Central memory CD8-positive, alpha-beta T cell (primary cell): ENCODE results near the gene CEP57L1.

Experiments used
- ATAC-seq: fragments of 150-1000 bp; cut with Tn5 transposase; replicated peaks from 2 replicates; pipeline ENCODE4 v1.10.0; 2022; ENCODE audit warnings: mild to moderate bottlenecking, moderate FRiP score, moderate number of reproducible peaks; ENCODE audit not compliant: poor library complexity, severe bottlenecking; ENCODE audit errors: extremely low read depth
- DNase-seq, 2 donors: peaks; one replicate each; pipeline ENCODE4 v3.0.0; 2021; ENCODE audit warnings: low spot score in 2 of 2
- H3K27ac Mint-ChIP-seq: one replicate; pipeline ENCODE4 v1.8.0; 2022; ENCODE audit warnings: low read depth, mild to moderate bottlenecking, moderate library complexity, mixed read lengths
- H3K27me3 Mint-ChIP-seq: one replicate; pipeline ENCODE4 v1.8.0; 2022; ENCODE audit warnings: mixed read lengths
- H3K36me3 Mint-ChIP-seq: one replicate; pipeline ENCODE4 v1.8.0; 2022; ENCODE audit warnings: mild to moderate bottlenecking, moderate library complexity, mixed read lengths; ENCODE audit not compliant: insufficient read depth
- H3K4me1 Mint-ChIP-seq: one replicate; pipeline ENCODE4 v1.8.0; 2022; ENCODE audit warnings: mixed read lengths
- H3K4me3 Mint-ChIP-seq: one replicate; pipeline ENCODE4 v1.8.0; 2022; ENCODE audit warnings: mild to moderate bottlenecking, moderate library complexity, mixed read lengths
- H3K9me3 Mint-ChIP-seq: one replicate; pipeline ENCODE4 v1.8.0; 2022; ENCODE audit warnings: mixed read lengths

CEP57L1 gene

DNA sequence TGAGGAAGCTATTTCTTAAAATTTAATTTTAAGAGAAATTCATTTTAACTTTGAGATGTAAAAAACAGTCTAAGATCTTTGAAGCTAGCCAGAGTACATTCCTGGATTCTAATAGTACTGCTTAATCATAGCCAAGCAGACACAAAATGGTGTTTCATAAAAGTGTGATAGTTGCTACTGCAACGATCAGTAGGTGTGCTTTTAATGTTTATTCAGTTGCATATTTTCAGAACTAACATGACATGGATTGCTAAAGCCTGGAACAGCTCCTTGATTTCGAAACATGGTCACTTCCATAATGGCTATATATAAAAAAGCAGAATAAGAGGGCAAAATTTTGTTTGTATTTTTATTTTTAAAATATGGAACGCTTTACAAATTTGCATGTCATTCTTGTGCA is 36.2 kb upstream of the CEP57L1 start:
- no peak overlapping the region for H3K4me3 Mint-ChIP-seq
- H3K36me3 Mint-ChIP-seq, result no peaks in the 10 kb centered on the region
- H3K27ac Mint-ChIP-seq, result peak overlapping the region; percentile 88
- DNase-seq, result no peak
- no peak for ATAC-seq
- H3K27me3 Mint-ChIP-seq, result no peaks in the 10 kb centered on the region
- H3K4me1 Mint-ChIP-seq, result peaks cover 50% of the 10 kb centered on the region
- H3K9me3 Mint-ChIP-seq, result no peaks in the 10 kb centered on the region

DNA sequence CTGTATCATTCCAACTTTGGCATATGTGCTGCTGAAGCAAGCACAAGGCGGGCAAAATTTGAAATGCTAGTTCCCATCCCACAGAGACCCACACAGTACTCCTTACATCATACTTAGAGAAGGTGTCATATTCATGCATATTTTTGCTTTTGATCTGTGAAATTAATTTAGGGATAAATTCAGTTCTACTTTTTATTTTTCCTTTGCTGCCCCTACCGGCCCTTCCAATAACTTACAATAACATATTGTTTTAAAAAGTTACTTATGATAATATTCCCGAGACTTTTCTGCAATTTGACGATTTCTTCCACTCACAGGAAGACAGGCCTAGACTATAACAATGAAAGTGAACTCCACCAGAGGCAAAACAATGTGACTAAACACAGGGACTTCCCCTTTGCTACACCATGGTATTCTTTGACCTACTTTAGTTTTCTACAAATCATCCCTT is 35.7 kb upstream of the CEP57L1 start:
- Mint-ChIP-seq H3K4me3 (peak overlapping the region; percentile 33), H3K36me3 (no peaks in the 10 kb centered on the region), H3K27ac (peak overlapping the region; percentile 88), H3K27me3 (no peaks in the 10 kb centered on the region), H3K9me3 (no peaks in the 10 kb centered on the region), H3K4me1 (peaks cover 55% of the 10 kb centered on the region)
- ATAC-seq (peak; percentile 97), DNase-seq (no peak)

DNA sequence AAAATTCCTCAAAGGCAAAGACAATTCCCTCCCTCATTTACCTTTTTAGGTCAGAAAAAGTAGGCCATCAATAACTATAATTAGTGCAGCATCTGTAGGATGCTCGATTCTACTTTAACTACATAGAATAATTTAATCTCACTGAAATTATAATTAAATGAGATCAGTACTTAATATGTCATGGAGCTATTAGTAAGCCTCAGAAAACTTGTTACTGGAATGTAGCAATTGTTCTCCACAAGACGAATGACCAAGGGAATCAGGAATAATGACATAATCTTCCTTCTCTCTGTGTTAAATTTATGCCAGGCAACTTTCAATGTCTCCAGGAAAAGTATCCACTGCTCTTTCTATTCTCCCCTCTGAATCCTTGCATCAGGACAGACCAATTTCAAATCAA is 34.7 kb upstream of the CEP57L1 start:
- DNase-seq (no peak), ATAC-seq (no peak)
- no peaks in the 10 kb centered on the region for H3K27me3 Mint-ChIP-seq
- H3K36me3 Mint-ChIP-seq, result no peaks in the 10 kb centered on the region
- H3K4me3 Mint-ChIP-seq, result no peak overlapping the region
- peaks cover 61% of the 10 kb centered on the region for H3K4me1 Mint-ChIP-seq
- no peaks in the 10 kb centered on the region for H3K9me3 Mint-ChIP-seq
- H3K27ac Mint-ChIP-seq, result peak overlapping the region; percentile 88

DNA sequence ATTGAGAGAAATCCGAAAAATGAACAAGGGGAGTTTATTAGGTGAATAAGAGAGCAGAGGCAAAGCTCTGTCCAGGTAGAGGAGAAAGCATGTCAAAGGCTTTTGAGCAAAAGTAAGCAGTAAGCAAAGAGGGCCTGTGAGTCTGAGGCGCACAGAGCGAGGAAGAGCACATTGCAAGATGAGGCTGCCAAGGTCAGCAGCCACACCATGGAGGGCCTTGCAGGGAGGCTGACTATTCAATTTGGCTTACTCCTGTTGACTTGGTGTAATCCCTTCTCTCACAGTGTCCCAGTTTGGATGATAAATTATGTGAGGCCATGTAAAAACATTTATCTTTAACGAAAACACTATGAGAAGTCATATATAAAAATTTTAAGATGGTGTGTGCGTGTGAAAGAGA is 33.1 kb upstream of the CEP57L1 start:
- no peaks in the 10 kb centered on the region for H3K27me3 Mint-ChIP-seq
- no peak for ATAC-seq
- H3K4me3 Mint-ChIP-seq, result no peak overlapping the region

DNA sequence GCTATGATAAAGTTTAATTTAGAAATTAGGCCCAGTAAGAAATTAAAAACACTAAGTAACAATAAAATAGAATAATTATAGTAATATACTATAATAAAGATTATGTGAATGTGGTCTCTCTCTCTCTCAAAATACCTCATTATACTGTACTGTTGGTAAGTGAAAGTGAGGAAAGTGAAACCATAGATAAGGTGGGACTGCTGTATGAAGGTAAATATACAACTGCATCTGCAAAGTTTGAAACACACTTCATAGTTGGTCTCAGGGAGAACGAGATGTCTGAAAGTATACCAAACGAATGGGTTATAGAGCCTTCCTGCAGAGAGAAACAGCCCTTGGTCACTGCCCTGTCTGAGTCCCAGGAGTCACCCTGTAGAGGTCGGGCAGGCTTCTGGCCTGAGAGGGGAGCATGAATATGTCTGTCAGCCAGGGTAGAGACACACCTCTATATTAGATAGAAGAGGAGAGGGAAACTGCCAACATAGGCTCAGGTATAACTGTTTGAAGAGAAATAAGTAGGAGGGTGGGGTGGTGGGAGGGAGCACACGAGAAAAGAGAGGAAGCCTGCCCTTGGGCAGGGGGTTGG is 32.4 kb upstream of the CEP57L1 start:
- Mint-ChIP-seq H3K36me3 (peaks cover 2% of the 10 kb centered on the region), H3K4me3 (peak overlapping the region; percentile 44), H3K4me1 (peaks cover 65% of the 10 kb centered on the region), H3K27me3 (no peaks in the 10 kb centered on the region), H3K27ac (peak overlapping the region; percentile 58), H3K9me3 (no peaks in the 10 kb centered on the region)
- ATAC-seq, result peak; percentile 39
- DNase-seq, result no peak

More for the DNA sequence above, 33.1 kb upstream of the CEP57L1 start:
- peaks cover 2% of the 10 kb centered on the region for H3K36me3 Mint-ChIP-seq
- no peak for DNase-seq
- H3K4me1 Mint-ChIP-seq, result peaks cover 58% of the 10 kb centered on the region
- peak overlapping the region; percentile 12 for H3K27ac Mint-ChIP-seq
- H3K9me3 Mint-ChIP-seq, result no peaks in the 10 kb centered on the region

DNA sequence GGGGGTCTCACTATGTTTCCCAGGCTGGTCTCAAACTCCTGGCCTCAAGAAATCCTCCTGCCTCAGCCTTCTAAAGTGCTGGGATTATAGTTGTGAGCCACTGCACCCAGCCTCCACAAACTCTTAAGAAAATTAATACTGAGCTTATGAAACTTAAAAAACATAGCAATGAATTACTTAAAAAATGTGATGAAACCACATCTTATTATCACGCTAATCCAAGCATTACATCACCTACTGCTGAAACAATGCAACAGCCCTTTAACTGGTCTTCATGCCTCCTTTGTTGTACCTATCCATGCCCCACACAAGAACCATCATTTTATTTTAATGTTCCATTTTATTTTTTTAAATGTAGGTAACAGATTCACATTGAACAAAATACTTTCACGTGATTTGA is 25.6 kb upstream of the CEP57L1 start:
- H3K27ac Mint-ChIP-seq, result peak overlapping the region; percentile 95
- DNase-seq, result no peak
- peaks cover 2% of the 10 kb centered on the region for H3K36me3 Mint-ChIP-seq
- no peaks in the 10 kb centered on the region for H3K27me3 Mint-ChIP-seq
- peaks cover 51% of the 10 kb centered on the region for H3K4me1 Mint-ChIP-seq
- H3K9me3 Mint-ChIP-seq, result no peaks in the 10 kb centered on the region
- ATAC-seq, result no peak
- H3K4me3 Mint-ChIP-seq, result no peak overlapping the region

DNA sequence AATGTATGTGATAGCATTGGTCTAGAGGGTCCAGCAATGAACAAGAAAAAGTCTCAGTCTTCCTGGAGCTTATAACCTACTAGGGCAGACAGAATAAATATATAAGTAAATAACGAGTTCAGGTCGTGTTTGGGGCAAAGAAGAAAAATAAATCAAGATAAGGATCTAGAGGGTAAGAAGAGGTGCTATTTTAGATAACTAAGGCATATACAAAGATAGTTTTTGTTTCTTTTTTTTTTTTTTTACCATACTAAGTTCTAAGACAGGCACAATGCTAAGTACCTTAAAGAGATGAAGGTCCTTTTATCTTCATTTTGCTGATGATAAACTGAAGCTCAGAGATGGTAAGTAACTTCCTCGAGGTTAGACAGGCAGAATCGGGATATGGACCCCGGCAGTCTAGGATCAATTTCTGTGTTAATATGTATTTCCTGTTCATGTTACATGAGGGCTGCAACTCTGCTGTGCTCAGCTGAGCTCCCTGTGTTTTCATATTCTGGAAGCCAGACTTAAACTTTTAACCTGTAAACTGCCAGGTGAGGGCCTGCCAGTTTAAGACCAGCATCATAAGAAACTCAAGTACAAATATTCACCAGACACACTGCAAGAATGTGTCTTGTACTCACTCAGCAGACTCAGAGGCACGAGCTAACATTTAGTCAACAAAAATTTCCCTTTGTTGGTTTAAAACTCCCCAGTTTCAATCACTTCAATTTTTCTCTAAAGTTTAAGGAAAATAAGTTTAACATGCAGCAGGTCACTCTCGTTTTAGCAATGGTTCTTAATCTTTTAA is 24.0 kb upstream of the CEP57L1 start:
- no peaks in the 10 kb centered on the region for H3K9me3 Mint-ChIP-seq
- ATAC-seq (peak; percentile 43), DNase-seq (no peak)
- no peaks in the 10 kb centered on the region for H3K27me3 Mint-ChIP-seq
- peaks cover 51% of the 10 kb centered on the region for H3K4me1 Mint-ChIP-seq
- peaks cover under 1% of the 10 kb centered on the region for H3K36me3 Mint-ChIP-seq
- peak overlapping the region; percentile 95 for H3K27ac Mint-ChIP-seq
- peak overlapping the region; percentile 65 for H3K4me3 Mint-ChIP-seq

DNA sequence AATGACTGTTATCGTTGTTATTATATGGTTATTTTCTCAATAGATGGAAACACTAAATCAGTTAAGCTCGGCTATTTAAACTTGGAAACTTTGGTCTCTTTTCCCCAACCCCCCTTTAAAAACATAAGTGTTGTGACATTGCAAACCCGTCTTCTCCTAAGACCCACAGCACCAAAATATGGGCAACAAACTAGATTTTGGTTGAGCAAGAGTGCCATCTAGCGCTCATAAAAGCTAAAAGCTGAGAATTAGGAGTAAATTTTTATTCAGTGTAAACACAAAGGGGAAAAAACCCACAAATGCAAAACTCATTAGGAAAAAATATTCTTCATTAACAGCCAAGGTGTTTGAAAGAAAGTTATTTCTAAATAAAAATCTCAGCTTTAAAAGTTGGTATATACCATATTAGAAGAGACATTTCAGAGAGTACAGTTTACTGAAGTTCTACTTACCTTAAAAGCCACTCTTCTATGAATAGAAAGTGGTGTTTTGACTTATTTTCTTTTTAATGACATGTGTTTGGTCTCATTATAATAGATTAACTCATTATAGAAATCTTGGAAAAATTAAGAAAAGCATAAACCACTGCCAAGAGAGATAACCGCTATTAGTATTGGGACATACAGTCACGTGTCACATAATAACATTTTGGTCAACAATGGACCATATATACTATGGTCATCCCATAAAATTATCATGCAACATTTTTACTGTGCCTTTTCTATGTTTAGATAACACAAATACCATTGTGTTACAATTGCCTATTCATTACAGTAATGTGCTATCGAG is 21.8 kb upstream of the CEP57L1 start:
- no peak overlapping the region for H3K27ac Mint-ChIP-seq
- peak in 1 of 2 donors; percentile 60 for DNase-seq
- H3K4me3 Mint-ChIP-seq, result peak overlapping the region; percentile 16
- peaks cover 42% of the 10 kb centered on the region for H3K4me1 Mint-ChIP-seq
- ATAC-seq, result peak; percentile 51
- no peaks in the 10 kb centered on the region for H3K27me3 Mint-ChIP-seq
- no peaks in the 10 kb centered on the region for H3K36me3 Mint-ChIP-seq
- H3K9me3 Mint-ChIP-seq, result no peaks in the 10 kb centered on the region

DNA sequence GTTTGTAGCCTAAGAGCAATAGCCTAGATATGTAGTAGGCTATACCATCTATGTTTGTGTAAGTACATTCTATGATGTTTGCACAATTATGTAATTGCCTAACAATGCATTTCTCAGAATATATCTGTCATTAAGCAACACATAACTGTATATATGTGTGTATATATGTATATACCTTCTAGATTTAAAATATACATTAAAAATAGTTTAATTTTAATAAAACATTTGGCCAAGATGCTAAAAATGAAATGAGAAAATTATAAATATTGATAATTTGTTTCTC is 21.2 kb upstream of the CEP57L1 start:
- H3K27ac Mint-ChIP-seq, result no peak overlapping the region
- H3K27me3 Mint-ChIP-seq, result no peaks in the 10 kb centered on the region
- no peak for ATAC-seq
- H3K36me3 Mint-ChIP-seq, result no peaks in the 10 kb centered on the region
- no peak overlapping the region for H3K4me3 Mint-ChIP-seq
- no peak for DNase-seq
- H3K4me1 Mint-ChIP-seq, result peaks cover 41% of the 10 kb centered on the region
- H3K9me3 Mint-ChIP-seq, result no peaks in the 10 kb centered on the region

DNA sequence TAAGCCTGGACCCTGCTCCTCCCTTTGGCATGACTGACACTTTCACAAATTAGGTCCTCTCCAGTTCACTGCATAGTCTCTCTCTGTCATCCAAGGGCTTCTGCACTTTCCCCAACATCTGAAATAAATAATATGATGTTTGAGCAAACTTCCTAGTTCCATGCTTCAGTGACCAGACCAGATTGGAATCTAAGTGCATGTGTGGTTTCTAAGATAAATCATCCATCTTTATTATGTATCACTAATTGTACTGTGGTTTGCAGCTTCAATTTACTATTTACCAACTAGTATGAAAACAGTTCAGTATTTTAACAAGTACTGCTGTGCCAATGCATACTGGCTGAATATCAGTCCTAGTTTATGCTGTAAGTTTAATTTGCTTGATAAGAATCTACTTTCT is 19.4 kb upstream of the CEP57L1 start:
- Mint-ChIP-seq H3K27me3 (no peaks in the 10 kb centered on the region), H3K36me3 (no peaks in the 10 kb centered on the region), H3K27ac (no peak overlapping the region), H3K4me1 (peaks cover 28% of the 10 kb centered on the region), H3K4me3 (no peak overlapping the region), H3K9me3 (no peaks in the 10 kb centered on the region)
- ATAC-seq (no peak), DNase-seq (no peak)

DNA sequence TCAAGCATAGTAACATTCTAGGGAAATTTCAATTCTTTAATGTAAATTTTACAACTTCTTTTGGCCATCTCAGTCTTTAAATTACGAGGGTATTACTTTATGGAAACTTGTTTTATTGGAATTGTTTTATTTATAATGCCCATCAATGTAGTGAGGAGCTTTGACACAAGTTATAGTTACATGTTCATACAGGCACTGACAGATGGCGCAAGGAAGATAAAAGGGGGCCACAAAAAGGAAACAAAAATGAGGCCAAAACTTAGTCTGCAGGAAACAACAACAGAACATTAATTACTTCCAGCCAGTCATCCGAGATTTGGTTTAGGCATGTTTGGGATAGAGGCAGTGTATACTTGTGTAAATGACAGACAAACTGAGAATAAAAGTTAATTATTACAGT is 18.9 kb upstream of the CEP57L1 start:
- no peaks in the 10 kb centered on the region for H3K27me3 Mint-ChIP-seq
- H3K27ac Mint-ChIP-seq, result no peak overlapping the region
- no peak overlapping the region for H3K4me3 Mint-ChIP-seq
- DNase-seq (no peak), ATAC-seq (no peak)
- peaks cover 24% of the 10 kb centered on the region for H3K4me1 Mint-ChIP-seq
- no peaks in the 10 kb centered on the region for H3K36me3 Mint-ChIP-seq
- no peaks in the 10 kb centered on the region for H3K9me3 Mint-ChIP-seq

DNA sequence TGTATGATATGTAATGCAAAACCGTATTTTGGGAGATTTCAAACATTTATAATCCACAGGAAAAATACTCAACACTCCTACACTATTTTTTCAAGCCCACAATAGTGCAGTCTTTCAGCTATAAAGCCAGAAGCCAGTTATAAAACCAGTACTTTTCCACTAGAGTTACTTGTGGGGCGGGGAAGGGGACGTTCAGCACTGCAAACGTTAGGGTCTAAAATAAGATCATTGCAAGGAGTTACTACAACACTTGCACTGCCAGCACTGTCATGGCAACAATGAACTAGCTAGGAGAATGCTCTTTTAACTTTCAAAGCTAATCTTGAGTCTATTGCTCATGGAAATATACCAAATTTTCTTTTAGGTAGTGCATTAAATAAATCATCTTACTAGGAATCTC is 15.3 kb upstream of the CEP57L1 start:
- no peak overlapping the region for H3K4me3 Mint-ChIP-seq
- H3K9me3 Mint-ChIP-seq, result no peaks in the 10 kb centered on the region
- H3K27ac Mint-ChIP-seq, result no peak overlapping the region
- H3K36me3 Mint-ChIP-seq, result no peaks in the 10 kb centered on the region
- no peaks in the 10 kb centered on the region for H3K27me3 Mint-ChIP-seq
- DNase-seq (no peak), ATAC-seq (no peak)
- H3K4me1 Mint-ChIP-seq, result peaks cover 11% of the 10 kb centered on the region

DNA sequence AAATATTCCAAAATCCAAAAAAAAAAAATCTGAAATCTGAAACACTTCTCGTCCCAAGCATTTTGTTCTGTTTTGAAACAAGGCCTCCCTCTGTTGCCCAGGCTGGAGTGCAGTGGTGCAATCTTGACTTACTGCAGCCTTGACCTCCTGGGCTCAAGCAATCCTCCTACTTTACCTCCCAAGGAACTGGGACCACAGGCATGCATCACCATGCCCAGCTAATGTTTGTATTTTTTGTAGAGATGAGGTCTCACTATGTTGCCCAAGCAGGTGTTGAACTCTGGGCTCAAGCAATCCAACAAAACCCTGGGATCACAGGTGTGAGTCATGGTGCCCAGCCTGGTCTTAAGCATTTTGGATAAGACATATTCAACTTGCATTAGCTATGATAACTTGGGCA is 14.3 kb upstream of the CEP57L1 start:
- Mint-ChIP-seq H3K4me1 (peaks cover 7% of the 10 kb centered on the region), H3K27ac (no peak overlapping the region), H3K36me3 (no peaks in the 10 kb centered on the region), H3K9me3 (no peaks in the 10 kb centered on the region), H3K27me3 (no peaks in the 10 kb centered on the region), H3K4me3 (no peak overlapping the region)
- no peak for ATAC-seq
- DNase-seq, result no peak
